OCI-LY7 (cell line): Measurements from ENCODE around the gene HIP1.

Experiments used
- CTCF ChIP-seq: fragments of 200-600 bp; sonication (generic); conservative IDR thresholded peaks from 2 replicates; pipeline ENCODE4 v1.5.1; 2014; ENCODE audit warnings: mild to moderate bottlenecking, antibody characterized with exemption, low read length, moderate library complexity, mixed read lengths
- EZH2phosphoT487 ChIP-seq: fragments of 200-600 bp; sonication (generic); IDR thresholded peaks from 2 replicates; pipeline ENCODE4 v1.6.1; 2018; ENCODE audit warnings: low read depth, borderline replicate concordance, mild to moderate bottlenecking, mixed run types, antibody characterized with exemption, low read length, moderate library complexity, mixed read lengths

GRCh38 chr7:75536940-75537538 is 201.7 kb downstream of the HIP1 start:
- TF ChIP-seq CTCF (no peak), EZH2phosphoT487 (no peak)
